DOHH2 (cell line): ENCODE results near the gene RAB3IL1.

Experiments used
- H3F3A ChIP-seq: fragments of 200-600 bp; sonication (generic), shearing (Covaris generic); 2 replicates; pipeline ENCODE4 v1.6.0; 2016; ENCODE audit warnings: antibody characterized with exemption, mild to moderate bottlenecking; ENCODE audit not compliant: control insufficient read depth, insufficient read depth
- H3K27ac ChIP-seq: fragments of 200-600 bp; sonication (generic); 2 replicates; pipeline ENCODE4 v1.5.1; 2014; ENCODE audit warnings: low read depth, mild to moderate bottlenecking, low read length, moderate library complexity
- H3K27me3 ChIP-seq: fragments of 200-600 bp; sonication (generic); 2 replicates; pipeline ENCODE4 v1.6.1; 2014; ENCODE audit warnings: mild to moderate bottlenecking, low read length, mixed read lengths; ENCODE audit not compliant: control insufficient read depth
- H3K36me3 ChIP-seq: fragments of 200-600 bp; sonication (generic); 2 replicates; pipeline ENCODE4 v1.6.1; 2014; ENCODE audit warnings: mild to moderate bottlenecking, low read length, moderate library complexity, mixed read lengths; ENCODE audit not compliant: control insufficient read depth
- H3K4me1 ChIP-seq: fragments of 200-600 bp; sonication (generic); 2 replicates; pipeline ENCODE4 v1.6.1; 2014; ENCODE audit warnings: mild to moderate bottlenecking, low read length, mixed read lengths; ENCODE audit not compliant: control insufficient read depth
- H3K4me2 ChIP-seq: fragments of 200-600 bp; sonication (generic); 2 replicates; pipeline ENCODE4 v1.6.0; 2014; ENCODE audit warnings: mild to moderate bottlenecking, low read length, moderate library complexity
- H3K4me3 ChIP-seq: fragments of 200-600 bp; sonication (generic); 2 replicates; pipeline ENCODE4 v1.5.1; 2014; ENCODE audit warnings: mild to moderate bottlenecking, low read length, mixed read lengths
- H3K79me2 ChIP-seq: fragments of 200-600 bp; sonication (generic); 2 replicates; pipeline ENCODE4 v1.6.1; 2014; ENCODE audit warnings: mild to moderate bottlenecking, low read length, mixed read lengths; ENCODE audit not compliant: control insufficient read depth
- H3K9me2 ChIP-seq: fragments of 200-600 bp; sonication (generic); replicated peaks from 2 replicates; pipeline ENCODE4 v1.6.1; 2014; ENCODE audit warnings: mild to moderate bottlenecking, low read length, mixed read lengths; ENCODE audit not compliant: control insufficient read depth
- H3K9me3 ChIP-seq: fragments of 200-600 bp; sonication (generic); 2 replicates; pipeline ENCODE4 v1.6.1; 2014; ENCODE audit warnings: antibody characterized with exemption, low read length, mixed read lengths; ENCODE audit not compliant: control insufficient read depth, insufficient read depth
- H4K20me1 ChIP-seq: fragments of 200-600 bp; sonication (generic); 2 replicates; pipeline ENCODE4 v1.6.0; 2014; ENCODE audit warnings: low read depth, mild to moderate bottlenecking, antibody characterized with exemption, low read length, moderate library complexity; ENCODE audit not compliant: control insufficient read depth, insufficient read depth
- CTCF ChIP-seq: fragments of 200-600 bp; sonication (generic); IDR thresholded peaks from one replicate; pipeline ENCODE4 v1.5.1; 2014; ENCODE audit warnings: antibody characterized with exemption, mild to moderate bottlenecking, low read depth, low read length; ENCODE audit not compliant: poor library complexity, severe bottlenecking
- EZH2phosphoT487 ChIP-seq: fragments of 200-600 bp; sonication (generic); IDR thresholded peaks from 2 replicates; pipeline ENCODE4 v1.6.1; 2017; ENCODE audit warnings: borderline replicate concordance, mild to moderate bottlenecking, antibody characterized with exemption, low read length, moderate library complexity, mixed read lengths

RAB3IL1 gene

GRCh38 chr11:61855939-61856680, 61.3 kb downstream of the RAB3IL1 start:
- no peaks in the 10 kb centered on the region for H3K27me3 ChIP-seq
- no peaks in the 10 kb centered on the region for H3K9me3 ChIP-seq
- H3F3A ChIP-seq, result no peaks in the 10 kb centered on the region
- H3K4me2 ChIP-seq, result no peak overlapping the region
- H3K36me3 ChIP-seq, result peaks cover 93% of the 10 kb centered on the region
- H3K4me3 ChIP-seq, result no peak overlapping the region
- no peak for TF ChIP-seq EZH2phosphoT487
- no peak for TF ChIP-seq CTCF
- H4K20me1 ChIP-seq, result peaks cover 17% of the 10 kb centered on the region
- peaks cover 12% of the 10 kb centered on the region for H3K79me2 ChIP-seq
- H3K9me2 ChIP-seq, result no peaks in the 10 kb centered on the region
- H3K4me1 ChIP-seq, result no peaks in the 10 kb centered on the region
- no peak overlapping the region for H3K27ac ChIP-seq

- Histone ChIP-seq H3K36me3 (peaks cover 97% of the 10 kb centered on the region), H3K27me3 (no peaks in the 10 kb centered on the region), H3K4me1 (no peaks in the 10 kb centered on the region), H3K4me2 (no peak overlapping the region), H3K9me3 (no peaks in the 10 kb centered on the region), H3F3A (no peaks in the 10 kb centered on the region), H3K79me2 (peaks cover 16% of the 10 kb centered on the region), H4K20me1 (peaks cover 17% of the 10 kb centered on the region), H3K4me3 (no peak overlapping the region), H3K27ac (no peak overlapping the region), H3K9me2 (no peaks in the 10 kb centered on the region)
- TF ChIP-seq EZH2phosphoT487 (no peak), CTCF (no peak)
These were observed 62.2 kb downstream of the RAB3IL1 start for GRCh38 chr11:61854966-61855714.

- Histone ChIP-seq H3K4me1 (no peaks in the 10 kb centered on the region), H3K9me3 (no peaks in the 10 kb centered on the region), H3F3A (no peaks in the 10 kb centered on the region), H3K36me3 (peaks cover 97% of the 10 kb centered on the region), H3K27me3 (no peaks in the 10 kb centered on the region), H3K27ac (no peak overlapping the region), H3K9me2 (no peaks in the 10 kb centered on the region), H3K4me2 (no peak overlapping the region), H3K4me3 (no peak overlapping the region), H3K79me2 (peaks cover 16% of the 10 kb centered on the region), H4K20me1 (peaks cover 17% of the 10 kb centered on the region)
- TF ChIP-seq CTCF (no peak), EZH2phosphoT487 (no peak)
These were observed 63.0 kb downstream of the RAB3IL1 start for GRCh38 chr11:61854206-61854895.
